ENCODE measurements around the gene PACSIN1.

Gene PACSIN1

DNA sequence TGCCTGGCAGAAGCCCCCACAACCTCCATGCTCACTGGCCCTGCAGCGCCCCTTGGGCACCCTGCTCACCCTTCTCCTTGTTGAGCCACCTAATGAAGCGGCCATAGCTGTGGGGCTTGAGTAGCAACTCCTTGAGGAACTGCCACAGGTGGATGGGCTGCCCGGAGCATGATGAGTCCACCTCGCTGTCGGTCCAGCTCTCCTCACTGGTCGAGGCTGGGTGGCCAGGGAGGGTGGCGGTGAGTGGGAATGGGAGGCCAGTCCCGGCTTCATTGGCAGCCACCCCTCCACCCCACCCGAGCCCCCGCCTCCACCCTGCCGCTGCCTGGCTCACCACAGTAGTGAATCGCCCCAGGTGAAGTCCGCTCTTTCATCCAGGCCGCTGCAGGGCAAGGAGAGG lies 73.3 kb downstream of the PACSIN1 start:
- no peak for DNase-seq (ENCODE audit: low read depth)
- TF ChIP-seq, protein P1, sequence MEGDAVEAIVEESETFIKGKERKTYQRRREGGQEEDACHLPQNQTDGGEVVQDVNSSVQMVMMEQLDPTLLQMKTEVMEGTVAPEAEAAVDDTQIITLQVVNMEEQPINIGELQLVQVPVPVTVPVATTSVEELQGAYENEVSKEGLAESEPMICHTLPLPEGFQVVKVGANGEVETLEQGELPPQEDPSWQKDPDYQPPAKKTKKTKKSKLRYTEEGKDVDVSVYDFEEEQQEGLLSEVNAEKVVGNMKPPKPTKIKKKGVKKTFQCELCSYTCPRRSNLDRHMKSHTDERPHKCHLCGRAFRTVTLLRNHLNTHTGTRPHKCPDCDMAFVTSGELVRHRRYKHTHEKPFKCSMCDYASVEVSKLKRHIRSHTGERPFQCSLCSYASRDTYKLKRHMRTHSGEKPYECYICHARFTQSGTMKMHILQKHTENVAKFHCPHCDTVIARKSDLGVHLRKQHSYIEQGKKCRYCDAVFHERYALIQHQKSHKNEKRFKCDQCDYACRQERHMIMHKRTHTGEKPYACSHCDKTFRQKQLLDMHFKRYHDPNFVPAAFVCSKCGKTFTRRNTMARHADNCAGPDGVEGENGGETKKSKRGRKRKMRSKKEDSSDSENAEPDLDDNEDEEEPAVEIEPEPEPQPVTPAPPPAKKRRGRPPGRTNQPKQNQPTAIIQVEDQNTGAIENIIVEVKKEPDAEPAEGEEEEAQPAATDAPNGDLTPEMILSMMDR (conservative IDR thresholded peaks at IDR 0.05; ENCODE audit: low read depth, low read length), result no peak
- no peak overlapping the region for H3K4me3 ChIP-seq (ENCODE audit: low read length)

DNA sequence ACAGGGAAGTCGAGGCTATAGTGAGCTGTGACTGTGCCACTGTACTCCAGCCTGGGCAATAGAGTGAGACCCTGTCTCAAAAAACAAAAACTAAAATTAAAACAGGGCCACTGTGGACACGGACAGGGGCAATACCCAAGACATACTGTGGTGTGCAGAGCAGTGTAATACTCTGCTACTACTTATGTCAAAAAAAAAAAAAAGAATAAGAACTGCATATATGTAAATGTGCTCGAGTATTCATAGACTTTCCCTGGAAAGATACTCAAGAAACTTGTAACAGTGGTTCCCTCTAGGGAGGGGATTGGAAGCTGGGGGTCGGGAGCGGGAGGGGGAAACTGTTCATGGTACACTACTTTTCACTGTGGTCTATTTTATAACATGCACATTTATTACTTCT lies 74.3 kb downstream of the PACSIN1 start:
- no peak overlapping the region for H3K4me3 ChIP-seq (ENCODE audit: low read length)
- no peak for DNase-seq (ENCODE audit: low read depth)
- TF ChIP-seq, protein P1 (conservative IDR thresholded peaks at IDR 0.05; ENCODE audit: low read depth, low read length), result no peak

DNA sequence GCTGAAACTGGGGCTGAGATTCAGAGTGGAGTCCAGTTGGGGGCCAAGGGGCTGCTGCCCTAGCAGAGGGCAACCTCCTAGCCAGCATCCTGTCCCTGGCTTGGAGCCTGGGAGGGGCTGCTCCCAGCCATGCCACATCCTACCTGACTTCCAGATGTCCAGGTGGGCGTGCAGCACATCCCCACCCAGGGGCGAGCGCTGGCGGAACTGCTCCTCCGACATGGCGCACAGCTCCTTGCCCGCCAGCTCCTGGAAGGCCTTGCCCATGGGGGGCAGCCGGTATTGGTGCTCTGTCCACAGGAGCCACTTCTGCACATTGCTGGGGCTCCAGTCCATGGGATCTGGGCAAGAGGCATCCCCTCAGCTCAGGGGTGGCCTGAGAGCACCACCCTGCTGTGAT lies 75.0 kb downstream of the PACSIN1 start:
- no peak overlapping the region for H3K4me3 ChIP-seq (ENCODE audit: low read length)
- TF ChIP-seq, protein P1 (conservative IDR thresholded peaks at IDR 0.05; ENCODE audit: low read depth, low read length), result no peak
- no peak for DNase-seq (ENCODE audit: low read depth)

DNA sequence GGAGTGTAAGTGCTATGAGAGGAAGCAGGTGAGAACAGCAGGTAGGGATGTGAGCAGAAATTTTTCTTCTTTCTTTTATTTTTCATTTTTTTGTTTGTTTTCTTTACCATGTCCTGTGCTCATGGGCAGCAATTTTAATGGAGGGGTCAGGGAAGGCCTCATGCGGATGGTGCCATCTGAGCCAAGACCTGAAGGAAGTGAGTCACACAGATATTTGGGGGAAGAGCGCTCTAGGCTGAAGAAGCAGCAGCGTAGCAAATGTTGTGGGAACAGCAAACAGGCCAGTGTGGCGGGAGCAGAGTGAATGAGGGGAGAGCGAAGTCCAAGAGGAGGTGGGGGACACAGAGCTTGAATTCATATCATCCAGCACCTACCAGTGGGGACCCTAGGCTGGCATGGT lies 77.5 kb downstream of the PACSIN1 start:
- no peak overlapping the region for H3K4me3 ChIP-seq (ENCODE audit: low read length)
- TF ChIP-seq, protein P1 (conservative IDR thresholded peaks at IDR 0.05; ENCODE audit: low read depth, low read length), result no peak
- DNase-seq (ENCODE audit: low read depth), result no peak

DNA sequence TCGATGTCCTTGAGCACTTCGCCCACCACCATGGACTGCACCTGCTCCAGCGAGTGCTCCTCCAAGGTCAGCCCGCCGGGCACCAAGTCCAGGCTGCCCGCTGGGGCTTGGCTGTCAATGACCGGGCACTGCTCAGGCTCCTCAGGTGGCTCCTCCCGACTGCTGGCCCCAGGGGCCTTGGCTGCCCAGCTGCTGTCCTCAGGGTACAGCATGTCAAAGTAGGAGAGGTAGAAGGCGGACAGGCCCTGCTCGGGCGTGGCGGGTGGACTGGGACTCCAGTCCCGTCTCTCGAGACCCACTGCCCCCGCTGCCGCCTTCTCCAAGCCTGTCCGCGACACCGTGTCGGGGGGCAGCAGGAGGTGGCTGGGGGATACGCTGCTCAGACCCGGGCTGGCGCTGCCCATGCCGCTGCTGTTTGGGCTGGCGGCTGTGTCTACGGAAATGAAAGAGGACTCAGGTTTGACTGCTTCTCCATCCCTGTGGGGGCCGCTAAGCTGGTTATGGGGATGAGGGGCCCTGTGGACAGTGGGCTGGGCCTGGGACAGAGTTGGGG lies 78.3 kb downstream of the PACSIN1 start:
- H3K4me3 ChIP-seq (ENCODE audit: low read length), result no peak overlapping the region
- TF ChIP-seq, protein P1 (conservative IDR thresholded peaks at IDR 0.05; ENCODE audit: low read depth, low read length), result no peak
- DNase-seq (ENCODE audit: low read depth), result no peak

DNA sequence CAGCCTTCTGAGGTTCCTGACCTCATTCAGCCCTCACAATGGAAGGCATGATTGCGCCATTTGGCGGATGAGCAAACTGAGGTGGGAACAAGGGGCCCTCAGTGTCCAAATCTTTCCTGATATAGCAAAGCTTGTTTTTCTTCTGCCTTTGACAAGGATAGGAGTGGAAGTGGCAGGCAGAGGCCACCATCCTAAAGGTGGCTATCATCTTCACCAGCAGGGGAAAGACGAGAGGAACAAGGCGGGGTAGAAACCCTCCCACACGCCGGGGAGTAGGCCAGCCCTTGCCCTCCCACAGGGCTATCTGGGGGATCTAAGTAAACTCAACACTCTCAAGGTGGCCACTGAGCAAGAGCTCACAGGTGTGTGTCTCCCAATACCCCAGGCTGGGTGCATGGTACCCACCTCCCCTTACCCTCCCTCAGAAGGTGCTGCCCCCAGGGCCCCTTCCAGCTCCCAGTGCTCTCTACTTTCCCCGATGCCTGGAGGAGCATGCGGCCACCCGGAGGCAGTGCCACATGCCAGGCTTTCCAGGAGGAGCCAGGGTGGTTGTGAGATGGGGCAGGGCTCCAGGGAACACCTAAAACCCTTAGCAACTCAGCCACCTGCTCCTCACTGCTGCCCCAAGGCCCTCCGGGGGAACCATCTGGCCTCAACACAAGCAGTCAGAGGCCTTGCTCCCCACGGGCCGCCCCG lies 79.0 kb downstream of the PACSIN1 start:
- no peak overlapping the region for H3K4me3 ChIP-seq (ENCODE audit: low read length)
- TF ChIP-seq, protein P1 (conservative IDR thresholded peaks at IDR 0.05; ENCODE audit: low read depth, low read length), result no peak
- DNase-seq (ENCODE audit: low read depth), result no peak

Measured in retinal pigment epithelial cell (primary cell).